A673 (cell line): ENCODE data around the gene MAGI1.

Experiments
- EZH2 ChIP-seq: fragments of 200-600 bp; sonication (generic); IDR thresholded peaks from 2 replicates; pipeline ENCODE4 v1.6.1; 2017; ENCODE audit warnings: borderline replicate concordance, low read depth, mild to moderate bottlenecking, mixed read lengths, antibody characterized with exemption, low read length; ENCODE audit not compliant: poor library complexity, severe bottlenecking
- TF ChIP-seq, protein P1 (sequence below): fragments of 300-800, 200-600 bp; sonication (generic); conservative IDR thresholded peaks from 2 replicates; pipeline ENCODE4 v1.5.1; 2017; ENCODE audit warnings: low read depth, mild to moderate bottlenecking, antibody characterized with exemption, low read length, moderate library complexity, mixed read lengths

DNA sequence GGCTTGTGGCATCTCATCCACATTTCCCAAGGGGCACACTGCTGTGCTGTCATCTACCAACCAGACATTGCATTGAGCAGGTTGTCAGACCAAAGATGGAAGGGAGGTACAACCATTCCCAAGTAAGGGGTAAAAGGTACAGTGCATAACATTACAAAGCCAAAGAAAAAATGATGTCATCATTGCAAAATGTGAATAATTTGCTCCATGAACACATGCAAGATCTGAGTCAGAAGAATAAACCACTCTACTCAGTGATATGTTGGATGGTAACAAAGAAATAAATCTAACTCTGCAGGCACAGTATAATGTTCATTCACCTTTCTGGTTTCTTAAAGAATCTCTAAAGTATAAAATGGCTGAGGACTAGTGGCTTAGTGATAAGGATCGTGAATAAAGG lies 202.7 kb downstream of the MAGI1 start:
- TF ChIP-seq, protein P1, sequence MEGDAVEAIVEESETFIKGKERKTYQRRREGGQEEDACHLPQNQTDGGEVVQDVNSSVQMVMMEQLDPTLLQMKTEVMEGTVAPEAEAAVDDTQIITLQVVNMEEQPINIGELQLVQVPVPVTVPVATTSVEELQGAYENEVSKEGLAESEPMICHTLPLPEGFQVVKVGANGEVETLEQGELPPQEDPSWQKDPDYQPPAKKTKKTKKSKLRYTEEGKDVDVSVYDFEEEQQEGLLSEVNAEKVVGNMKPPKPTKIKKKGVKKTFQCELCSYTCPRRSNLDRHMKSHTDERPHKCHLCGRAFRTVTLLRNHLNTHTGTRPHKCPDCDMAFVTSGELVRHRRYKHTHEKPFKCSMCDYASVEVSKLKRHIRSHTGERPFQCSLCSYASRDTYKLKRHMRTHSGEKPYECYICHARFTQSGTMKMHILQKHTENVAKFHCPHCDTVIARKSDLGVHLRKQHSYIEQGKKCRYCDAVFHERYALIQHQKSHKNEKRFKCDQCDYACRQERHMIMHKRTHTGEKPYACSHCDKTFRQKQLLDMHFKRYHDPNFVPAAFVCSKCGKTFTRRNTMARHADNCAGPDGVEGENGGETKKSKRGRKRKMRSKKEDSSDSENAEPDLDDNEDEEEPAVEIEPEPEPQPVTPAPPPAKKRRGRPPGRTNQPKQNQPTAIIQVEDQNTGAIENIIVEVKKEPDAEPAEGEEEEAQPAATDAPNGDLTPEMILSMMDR, result no peak
- no peak for TF ChIP-seq EZH2
